ENCODE results near the gene AFDN.
"Not testable (repeated sequence)": the region's sequence is repeated elsewhere in the genome, so short reads cannot be mapped to it uniquely, and the experiment has no call there.

Gene AFDN

DNA sequence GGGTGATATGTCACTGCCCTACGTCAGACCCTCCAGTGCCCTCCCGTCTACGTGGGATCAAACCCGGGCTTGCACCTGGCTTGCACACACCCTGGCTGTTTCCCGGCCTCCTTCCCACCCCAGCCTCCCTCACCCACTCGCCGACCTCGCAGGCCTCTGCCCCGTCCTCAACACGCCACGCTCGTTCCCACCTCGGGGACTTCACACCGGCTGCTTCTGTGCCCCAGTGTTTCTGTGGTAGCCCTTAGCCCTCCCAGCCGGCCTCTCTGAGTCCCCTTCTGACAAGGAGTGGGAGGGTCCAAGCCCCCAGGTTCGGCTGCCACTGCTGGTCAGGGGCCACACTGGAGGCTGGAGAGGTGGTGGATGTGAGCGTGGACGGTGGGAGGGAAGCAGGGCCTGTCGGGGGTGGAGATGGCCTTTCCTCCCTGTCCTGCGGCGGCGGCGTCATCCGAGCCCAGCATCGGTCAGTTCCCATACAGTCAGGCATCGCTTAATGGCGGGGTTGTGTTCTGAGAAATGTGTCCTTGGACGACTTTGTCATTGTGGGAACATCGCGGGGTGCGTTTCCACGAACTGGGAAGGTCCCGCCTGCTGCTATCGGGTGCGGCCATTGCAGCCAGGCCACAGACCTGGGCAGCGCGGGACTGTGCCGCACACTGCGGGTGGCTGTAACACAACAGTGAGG, 159.3 kb downstream of the AFDN start:
- DNase-seq = no peak

DNA sequence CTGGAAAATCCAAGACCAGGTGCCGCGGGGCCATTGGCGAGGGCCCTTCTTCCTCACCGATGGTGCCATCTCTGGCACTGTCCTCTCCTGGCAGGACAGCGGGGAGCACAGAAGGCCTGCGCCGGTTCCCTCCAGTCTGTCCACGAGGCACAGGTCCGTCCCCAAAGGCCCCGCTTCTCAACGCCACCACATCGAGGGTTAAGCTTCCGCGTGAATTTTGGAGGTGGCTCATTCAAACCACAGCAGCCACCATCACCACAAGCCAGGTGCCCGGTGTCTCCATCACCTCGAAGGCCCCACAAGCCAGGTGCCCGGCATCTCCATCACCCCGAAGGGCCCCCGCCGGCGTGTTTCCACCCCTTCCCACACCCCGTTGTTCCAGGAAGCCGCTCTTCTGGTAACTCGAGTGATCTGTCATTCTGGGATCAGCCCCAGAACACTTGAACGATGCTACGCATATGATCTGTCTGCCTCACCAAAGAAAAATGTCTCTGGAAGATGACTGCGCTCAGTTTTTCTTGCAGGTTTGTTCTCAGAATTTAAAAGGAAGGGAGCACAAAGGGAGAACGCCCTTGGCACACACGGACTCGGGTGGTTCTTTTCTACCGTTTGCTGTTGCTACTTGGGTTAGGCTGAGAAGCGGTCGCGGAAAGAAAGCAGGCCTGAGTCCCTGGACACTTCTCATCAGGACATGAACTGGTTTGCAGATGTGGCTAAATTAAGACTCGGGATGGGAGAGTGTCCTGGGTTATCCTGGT, 160.9 kb downstream of the AFDN start:
- DNase-seq = peak; percentile 35

GRCh38 chr6:167988154-167988495, 161.4 kb downstream of the AFDN start:
- no peak for DNase-seq

DNA sequence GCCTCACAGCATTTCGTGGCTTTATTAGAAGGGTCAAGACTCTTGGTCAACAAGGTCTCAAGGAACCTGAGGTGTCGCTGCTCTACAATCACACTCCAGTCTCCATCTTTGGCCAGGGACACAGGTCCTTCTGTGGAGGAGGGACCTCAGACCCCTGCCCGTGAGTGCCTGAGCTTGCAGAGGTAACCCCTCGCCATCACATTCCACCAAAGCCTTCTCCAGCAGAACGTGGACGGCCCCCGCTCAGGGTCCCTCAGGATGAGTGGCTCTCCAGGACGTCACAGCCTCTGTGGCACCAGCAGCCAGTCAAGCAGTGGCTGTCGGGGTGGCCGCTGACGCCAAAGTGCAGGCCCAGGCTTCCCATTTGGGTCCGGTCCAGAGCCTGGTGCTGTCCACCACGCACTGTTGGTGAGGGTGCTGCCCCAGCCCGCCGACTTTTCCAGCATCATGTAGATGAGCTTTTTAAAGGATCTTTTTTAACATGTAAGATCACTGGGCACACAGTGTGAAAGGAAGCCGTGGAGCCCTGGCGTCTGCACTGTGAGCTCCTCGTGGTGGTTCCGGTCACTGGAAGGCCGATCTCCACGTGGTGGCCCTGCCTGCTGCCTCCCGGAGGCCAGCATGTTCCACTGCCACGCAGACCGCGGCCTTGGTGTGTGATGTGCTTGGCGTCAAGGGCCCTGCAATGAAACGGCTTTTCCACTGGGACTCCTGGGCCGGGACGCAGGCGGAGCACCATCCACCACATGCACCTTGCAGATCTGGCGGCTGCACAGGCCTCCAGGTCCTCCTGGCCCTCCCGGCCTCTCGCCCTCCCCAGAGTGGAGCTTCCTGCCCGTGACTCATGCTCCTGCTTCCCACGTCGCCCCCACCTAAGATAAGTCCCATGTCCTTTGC, 162.5 kb downstream of the AFDN start:
- DNase-seq = no peak

DNA sequence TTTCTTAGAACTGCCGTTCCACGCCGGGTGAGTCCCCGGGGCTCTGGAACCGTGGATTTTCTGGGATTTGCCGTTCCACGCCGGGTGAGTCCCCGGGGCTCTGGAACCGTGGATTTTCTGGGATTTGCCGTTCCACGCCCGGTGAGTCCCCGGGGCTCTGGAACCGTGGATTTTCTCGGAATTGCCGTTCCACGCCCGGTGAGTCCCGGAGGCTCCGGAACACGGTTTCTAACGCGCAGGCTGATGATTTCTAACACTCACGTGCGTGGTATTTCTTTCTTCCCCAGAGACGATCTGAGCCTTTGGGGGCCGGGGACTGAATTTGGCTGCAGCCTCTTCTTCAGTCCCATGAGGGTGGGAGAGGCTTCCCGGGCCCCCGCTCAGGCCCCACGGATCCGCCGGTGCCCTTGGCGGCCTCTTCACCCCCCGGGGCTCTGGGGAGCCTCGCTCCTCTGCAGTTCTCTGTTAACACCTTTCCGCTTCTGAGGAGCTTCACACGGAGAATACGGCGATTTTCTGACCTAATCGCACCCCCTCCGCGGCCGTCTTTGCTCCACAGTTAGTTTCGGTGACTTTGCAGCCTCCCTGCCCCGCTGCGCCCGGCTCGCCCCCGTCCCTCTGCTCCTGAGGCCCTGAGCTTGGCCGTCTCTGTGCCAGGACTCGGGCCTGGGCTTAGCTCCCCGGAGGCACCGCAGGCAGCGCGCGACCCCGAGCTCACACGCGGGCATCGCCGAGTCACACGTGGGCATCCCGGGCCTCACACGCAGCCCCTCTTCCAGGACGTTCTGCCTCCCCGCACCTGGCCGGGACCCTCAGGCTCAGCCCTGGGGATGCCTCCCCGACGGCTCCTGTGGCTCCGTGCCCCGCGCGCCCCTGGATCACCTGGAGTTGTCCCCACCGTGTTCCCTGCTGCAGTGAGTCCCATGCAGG, 163.6 kb downstream of the AFDN start:
- no peak for DNase-seq

- no peak for DNase-seq
Observed at GRCh38 chr6:167993169-167993568, 166.5 kb downstream of the AFDN start.

GRCh38 chr6:167993831-167994230, 167.1 kb downstream of the AFDN start:
- no peak for DNase-seq

DNA sequence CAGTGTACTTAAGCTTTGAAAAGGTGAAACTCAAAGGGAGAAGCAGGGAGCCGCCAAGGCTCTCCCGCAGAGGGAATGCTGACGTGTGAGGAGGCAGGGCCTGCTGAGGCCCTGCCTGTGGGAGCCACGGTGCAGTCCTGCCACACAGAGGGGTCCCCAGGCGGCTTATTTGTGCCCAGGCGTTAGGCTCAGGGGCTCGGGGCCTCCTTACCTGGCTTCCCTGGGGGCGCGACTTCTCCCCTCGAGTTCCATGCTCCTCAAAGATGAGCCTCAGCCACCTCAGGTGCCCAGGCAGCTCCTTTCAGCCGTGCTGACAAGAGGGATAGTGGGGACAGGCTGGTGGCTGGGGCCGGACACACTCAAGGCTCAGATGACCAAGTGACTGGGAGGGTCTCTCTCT, 168.6 kb downstream of the AFDN start:
- DNase-seq = no peak

DNA sequence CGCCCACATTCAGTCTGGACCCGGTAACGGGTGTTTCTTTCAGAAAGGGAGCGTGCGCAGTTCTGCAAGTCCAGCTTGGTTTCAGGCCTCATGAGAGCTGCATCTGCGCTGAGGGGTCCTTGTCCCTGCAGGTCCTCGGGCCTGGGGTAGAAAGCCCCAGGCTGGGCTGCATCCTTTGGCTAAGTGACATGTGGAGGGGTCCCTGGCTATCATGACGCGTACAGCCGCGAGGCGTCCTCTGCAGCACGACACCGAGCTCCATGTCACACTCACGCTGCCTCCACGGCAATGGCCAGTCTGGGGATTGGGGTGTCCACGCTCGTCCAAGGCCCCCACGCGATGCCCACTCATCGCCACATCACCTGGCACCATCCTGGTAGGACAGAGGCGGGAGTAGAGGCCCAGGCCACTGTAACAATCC, 169.0 kb downstream of the AFDN start:
- no peak for DNase-seq

DNA sequence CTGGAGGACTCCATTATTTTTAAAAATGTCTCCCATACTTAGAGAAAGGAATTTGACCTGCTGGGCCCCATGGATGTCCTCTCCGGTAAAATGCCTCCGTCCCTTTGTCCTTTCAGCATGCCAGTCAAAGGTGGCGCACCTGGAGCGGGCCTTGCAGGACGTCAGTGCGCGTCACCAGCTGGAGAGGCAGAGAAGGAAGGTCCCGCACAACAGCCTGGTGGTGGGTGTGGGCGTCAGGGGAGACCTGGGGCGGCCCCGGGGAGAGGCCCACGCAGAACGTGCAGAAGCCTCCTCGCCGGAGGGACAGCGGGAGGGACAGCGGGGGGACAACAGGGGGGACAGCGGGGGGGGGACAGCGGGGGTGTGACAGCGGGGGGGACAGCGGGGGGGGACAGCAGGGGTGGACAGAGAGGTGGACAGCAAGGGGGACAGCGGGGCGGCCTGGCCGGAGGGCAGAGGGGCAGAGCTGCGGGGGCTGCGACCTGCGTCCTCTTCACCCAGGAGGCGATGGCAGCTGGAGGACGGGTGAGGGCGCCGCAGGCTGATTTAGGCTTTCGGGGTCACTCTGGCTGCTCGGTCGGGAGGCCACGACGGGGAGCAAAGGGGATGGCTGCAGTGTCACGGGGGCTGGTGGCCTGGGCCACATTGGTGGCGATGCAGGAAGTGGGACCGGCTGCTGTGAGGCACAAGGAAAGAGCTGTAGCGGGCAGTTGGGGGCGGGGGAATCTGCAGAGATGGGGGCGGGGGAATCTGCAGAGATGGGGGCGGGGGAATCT, 169.9 kb downstream of the AFDN start:
- DNase-seq = no peak

GRCh38 chr6:167997642-167998041, 170.9 kb downstream of the AFDN start, which contains the start of gene KIF25:
TSS of gene KIF25 (plus strand) at chr6:167997671. CDS start at chr6:168029586, 31,915 bp downstream.
- no peak for DNase-seq

GRCh38 chr6:167998215-167998614, 171.5 kb downstream of the AFDN start:
- DNase-seq = peak; percentile 37

GRCh38 chr6:168000198-168001028, 173.7 kb downstream of the AFDN start:
- no peak for DNase-seq

- DNase-seq = no peak
Observed at GRCh38 chr6:168001029-168001332, 174.3 kb downstream of the AFDN start.

DNA sequence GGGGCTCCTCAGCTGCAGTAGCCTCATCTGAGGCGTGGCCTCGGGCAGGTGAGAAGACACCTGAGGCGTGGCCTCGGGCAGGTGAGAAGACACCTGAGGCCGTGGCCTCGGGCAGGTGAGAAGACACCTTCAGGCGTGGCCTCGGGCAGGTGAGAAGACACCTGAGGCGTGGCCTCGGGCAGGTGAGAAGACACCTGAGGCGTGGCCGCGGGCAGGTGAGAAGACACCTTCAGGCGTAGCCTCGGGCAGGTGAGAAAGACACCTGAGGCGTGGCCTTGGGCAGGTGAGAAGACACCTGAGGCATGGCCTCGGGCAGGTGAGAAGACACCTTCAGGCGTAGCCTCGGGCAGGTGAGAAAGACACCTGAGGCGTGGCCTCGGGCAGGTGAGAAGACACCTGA, 174.8 kb downstream of the AFDN start:
- DNase-seq = not testable (repeated sequence)

GRCh38 chr6:168002804-168003203, 176.1 kb downstream of the AFDN start:
- DNase-seq = no peak

- no peak for DNase-seq
Observed at GRCh38 chr6:168004023-168004422, 177.3 kb downstream of the AFDN start.

DNA sequence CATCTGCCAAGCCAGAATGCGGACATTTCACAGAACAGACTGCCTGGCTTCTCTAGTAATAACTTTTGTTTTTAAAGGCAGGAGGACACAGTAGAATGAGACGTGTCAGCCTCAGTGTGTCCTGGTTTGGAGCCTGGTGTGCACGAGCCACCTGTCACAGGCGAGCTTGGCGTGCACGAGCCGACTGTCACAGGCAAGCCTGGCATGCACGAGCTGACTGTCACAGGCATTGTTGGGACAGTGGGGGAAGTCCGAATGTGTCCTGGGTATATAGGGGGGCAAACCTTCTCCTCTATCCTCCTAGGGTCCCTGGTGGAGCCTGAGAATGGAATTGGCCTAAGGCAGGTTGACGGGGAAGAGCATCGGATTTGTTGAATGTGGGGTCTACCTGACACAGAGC, 178.2 kb downstream of the AFDN start:
- no peak for DNase-seq

GRCh38 chr6:168005796-168006195, 179.1 kb downstream of the AFDN start:
- DNase-seq = no peak

DNA sequence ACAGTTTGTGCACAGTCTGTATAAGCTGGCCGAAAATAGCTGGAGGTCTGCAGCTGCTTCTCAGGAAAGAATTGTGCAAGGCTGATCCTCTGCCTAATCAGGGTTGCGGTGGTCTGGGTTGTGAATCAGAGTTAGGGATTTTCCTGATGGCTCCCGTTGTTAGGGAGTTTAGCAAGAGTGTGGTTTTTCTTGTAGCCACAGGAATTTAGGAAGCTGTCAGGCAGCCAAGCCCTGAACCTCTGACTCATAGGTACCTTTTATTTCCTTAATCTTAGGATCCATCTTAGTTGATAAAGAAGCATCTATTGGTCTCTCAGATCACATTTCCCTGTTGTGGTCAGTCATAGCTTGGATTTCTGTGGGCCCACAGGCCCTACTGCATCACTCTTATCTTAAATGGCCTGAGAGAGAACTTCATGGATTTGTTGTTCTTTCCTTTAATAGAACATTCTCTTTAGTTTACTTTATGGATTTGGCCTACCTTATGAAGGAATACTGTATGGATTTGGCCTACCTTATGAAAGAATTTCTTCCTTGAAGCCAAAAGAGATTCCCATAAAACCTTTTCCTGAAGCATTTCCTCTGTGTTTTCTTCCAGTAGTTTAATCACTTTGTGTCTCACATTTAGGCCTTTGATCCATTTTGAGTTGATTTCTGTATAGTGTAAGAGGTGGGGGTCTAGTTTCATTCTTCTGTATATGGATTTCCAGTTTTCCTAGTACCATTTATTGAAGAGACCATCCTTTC, 181.1 kb downstream of the AFDN start:
- peak; percentile 99 for DNase-seq
